Ishikawa (cell line): Measurements from ENCODE around the gene TOMM7.

Experiments used
- CEBPB ChIP-seq: IDR thresholded peaks from 2 replicates; pipeline ENCODE4 v1.6.1; 2012
- CREB1 ChIP-seq: IDR thresholded peaks from 2 replicates; pipeline ENCODE4 v1.6.1; 2012; ENCODE audit warnings: low read depth
- EGR1 ChIP-seq: IDR thresholded peaks from 2 replicates; pipeline ENCODE4 v1.6.1; 2012
- EP300 ChIP-seq: IDR thresholded peaks from 2 replicates; pipeline ENCODE4 v1.6.1; 2012; ENCODE audit warnings: borderline replicate concordance
- FOXM1 ChIP-seq: IDR thresholded peaks from 2 replicates; pipeline ENCODE4 v1.6.1; 2012; ENCODE audit warnings: low read depth, borderline replicate concordance
- NFIC ChIP-seq: IDR thresholded peaks from 2 replicates; pipeline ENCODE4 v1.6.1; 2012
- RAD21 ChIP-seq: IDR thresholded peaks from 2 replicates; pipeline ENCODE4 v1.6.1; 2012; ENCODE audit warnings: low read depth
- REST ChIP-seq: IDR thresholded peaks from 2 replicates; pipeline ENCODE4 v1.6.1; 2012; ENCODE audit warnings: low read depth, mild to moderate bottlenecking
- TAF1 ChIP-seq: IDR thresholded peaks from 2 replicates; pipeline ENCODE4 v1.6.1; 2012; ENCODE audit warnings: low read depth, mild to moderate bottlenecking
- TCF12 ChIP-seq: IDR thresholded peaks from 2 replicates; pipeline ENCODE4 v1.6.1; 2012; ENCODE audit warnings: low read depth
- TEAD4 ChIP-seq: IDR thresholded peaks from 2 replicates; pipeline ENCODE4 v1.6.1; 2012
- YY1 ChIP-seq: IDR thresholded peaks from 2 replicates; pipeline ENCODE4 v1.6.1; 2012; ENCODE audit warnings: low read depth
- ZBTB7A ChIP-seq: IDR thresholded peaks from 2 replicates; pipeline ENCODE4 v1.6.1; 2012; ENCODE audit warnings: low read depth
- TF ChIP-seq, protein P1 (sequence below): IDR thresholded peaks from 2 replicates; pipeline ENCODE4 v1.6.1; 2012
- TF ChIP-seq, protein P2 (sequence below): IDR thresholded peaks from 2 replicates; pipeline ENCODE4 v1.6.1; 2012

TOMM7 gene

GRCh38 chr7:22811746-22812280 is 10.8 kb downstream of the TOMM7 start:
- TF ChIP-seq REST = no peak
- TF ChIP-seq ZBTB7A = no peak
- TF ChIP-seq, protein P1, sequence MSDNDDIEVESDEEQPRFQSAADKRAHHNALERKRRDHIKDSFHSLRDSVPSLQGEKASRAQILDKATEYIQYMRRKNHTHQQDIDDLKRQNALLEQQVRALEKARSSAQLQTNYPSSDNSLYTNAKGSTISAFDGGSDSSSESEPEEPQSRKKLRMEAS = no peak
- TF ChIP-seq TCF12 = no peak
- TF ChIP-seq YY1 = no peak
- TF ChIP-seq, protein P2, sequence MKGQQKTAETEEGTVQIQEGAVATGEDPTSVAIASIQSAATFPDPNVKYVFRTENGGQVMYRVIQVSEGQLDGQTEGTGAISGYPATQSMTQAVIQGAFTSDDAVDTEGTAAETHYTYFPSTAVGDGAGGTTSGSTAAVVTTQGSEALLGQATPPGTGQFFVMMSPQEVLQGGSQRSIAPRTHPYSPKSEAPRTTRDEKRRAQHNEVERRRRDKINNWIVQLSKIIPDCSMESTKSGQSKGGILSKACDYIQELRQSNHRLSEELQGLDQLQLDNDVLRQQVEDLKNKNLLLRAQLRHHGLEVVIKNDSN = no peak
- TF ChIP-seq CEBPB = no peak
- TF ChIP-seq FOXM1 = no peak
- TF ChIP-seq TAF1 = no peak
- TF ChIP-seq CREB1 = no peak
- no peak for TF ChIP-seq TEAD4

- TF ChIP-seq CREB1 (no peak), TCF12 (no peak), NFIC (no peak), ZBTB7A (no peak), REST (no peak), FOXM1 (no peak), EGR1 (no peak), EP300 (no peak), TAF1 (no peak), TEAD4 (no peak), CEBPB (no peak), RAD21 (no peak)
- TF ChIP-seq, protein P2 = no peak
Observed at GRCh38 chr7:22810843-22811242, 11.8 kb downstream of the TOMM7 start.

DNA sequence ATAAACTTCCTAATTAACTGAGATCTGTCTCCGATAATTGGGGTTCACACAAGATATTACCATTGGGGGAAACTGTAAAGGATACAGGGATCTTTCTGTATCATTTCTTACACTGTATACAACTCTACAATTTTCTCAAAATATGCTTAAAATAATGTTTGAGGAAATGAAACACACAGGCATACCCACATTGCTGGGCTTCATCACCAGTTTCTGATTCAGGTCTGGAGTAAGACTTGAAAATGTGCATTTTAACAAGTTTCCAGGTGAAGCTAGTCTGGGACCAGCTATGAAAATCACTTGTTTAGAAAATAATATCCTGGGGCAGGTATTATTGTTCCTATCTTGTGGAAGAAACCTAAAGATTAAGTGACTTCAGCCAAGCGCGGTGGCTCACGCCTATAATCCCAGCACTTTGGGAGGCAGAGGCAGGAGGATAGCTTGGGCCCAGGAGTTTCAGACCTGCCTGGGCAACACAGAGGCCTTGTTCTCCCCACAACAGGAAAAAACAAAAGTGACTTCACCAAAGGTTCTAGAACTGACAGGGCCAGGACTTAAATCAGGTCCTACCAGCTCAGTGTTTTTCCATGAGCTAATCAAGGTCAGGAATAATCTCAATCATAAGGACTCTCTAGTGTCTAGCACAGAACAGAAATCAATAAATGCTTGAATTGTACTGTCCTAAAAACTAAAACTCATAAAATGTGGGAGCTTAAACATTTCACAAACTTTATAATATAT is 12.6 kb downstream of the TOMM7 start:
- TF ChIP-seq EP300 (no peak), ZBTB7A (no peak), TEAD4 (no peak), CREB1 (no peak), YY1 (no peak), NFIC (no peak), EGR1 (no peak)

DNA sequence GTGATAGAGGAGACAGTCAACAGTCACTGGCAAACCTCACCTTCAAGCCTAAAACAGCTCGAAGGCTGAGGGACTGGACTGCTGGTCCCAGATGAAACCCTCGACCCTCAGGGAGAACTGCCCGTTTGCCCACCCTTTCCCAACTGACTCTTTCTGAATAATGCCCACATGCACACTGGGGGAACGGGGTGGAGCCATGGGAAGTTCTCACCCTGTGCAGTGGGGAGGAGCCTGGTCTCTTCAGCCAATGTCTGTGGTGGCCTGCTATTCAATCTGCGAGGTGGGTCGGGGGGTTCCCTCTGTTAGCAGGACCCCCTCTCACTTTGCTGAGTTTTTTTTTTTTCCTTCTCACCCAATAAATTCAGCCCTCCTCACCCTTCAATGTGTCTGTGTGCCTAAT is 14.5 kb downstream of the TOMM7 start:
- TF ChIP-seq EGR1 (no peak), YY1 (no peak), CREB1 (no peak), FOXM1 (no peak), TAF1 (no peak)
- TF ChIP-seq, protein P1 = no peak

- TF ChIP-seq YY1 (no peak), FOXM1 (no peak), TEAD4 (no peak), REST (no peak)
- TF ChIP-seq, protein P2 = no peak
- TF ChIP-seq, protein P1 = no peak
Observed at GRCh38 chr7:22806752-22807151, 15.9 kb downstream of the TOMM7 start.
